H9 (cell line): ENCODE data around the gene ARSG. TPM values are rescaled to one million over a fixed set of nuclear protein-coding genes. Genes with fewer than 3 reads are reported as not detected.
A peak's percentile ranks its signal among the peaks of the same experiment; 100 is the strongest.

Experiments
- DNase-seq: peaks from one replicate; pipeline ENCODE4 v3.0.0-alpha.2; 2017
- H2AFZ ChIP-seq: one replicate; pipeline ENCODE4 v1.6.1; 2013; ENCODE audit warnings: mild to moderate bottlenecking, low read length, control low read depth, moderate library complexity
- H2AK5ac ChIP-seq: 2 replicates; pipeline ENCODE4 v1.6.1; 2013; ENCODE audit warnings: low read length, control low read depth, mixed read lengths; ENCODE audit not compliant: insufficient read length
- H2BK120ac ChIP-seq: one replicate; pipeline ENCODE4 v1.6.1; 2013; ENCODE audit warnings: low read depth, mild to moderate bottlenecking, low read length, control low read depth, inconsistent platforms; ENCODE audit not compliant: poor library complexity, severe bottlenecking
- H2BK12ac ChIP-seq: 2 replicates; pipeline ENCODE4 v1.6.1; 2013; ENCODE audit warnings: low read length, control low read depth, mixed read lengths, low read depth; ENCODE audit not compliant: insufficient read length
- H2BK15ac ChIP-seq: 2 replicates; pipeline ENCODE4 v1.6.1; 2013; ENCODE audit warnings: low read depth, low read length, control low read depth
- H2BK20ac ChIP-seq: one replicate; pipeline ENCODE4 v1.6.1; 2013; ENCODE audit warnings: low read depth, mild to moderate bottlenecking, low read length, control low read depth, inconsistent platforms; ENCODE audit not compliant: poor library complexity, severe bottlenecking
- H2BK5ac ChIP-seq: 2 replicates; pipeline ENCODE4 v1.6.1; 2013; ENCODE audit warnings: low read length, control low read depth, mixed read lengths; ENCODE audit not compliant: insufficient read length
- H3K14ac ChIP-seq: 2 replicates; pipeline ENCODE4 v1.6.1; 2013; ENCODE audit warnings: low read length, control low read depth; ENCODE audit not compliant: insufficient read depth
- H3K18ac ChIP-seq: 2 replicates; pipeline ENCODE4 v1.6.1; 2013; ENCODE audit warnings: low read depth, mild to moderate bottlenecking, mixed read lengths, low read length, control low read depth; ENCODE audit not compliant: insufficient read length
- H3K23ac ChIP-seq: 2 replicates; pipeline ENCODE4 v1.6.1; 2013; ENCODE audit warnings: low read length, control low read depth, mixed read lengths, low read depth; ENCODE audit not compliant: insufficient read length
- H3K23me2 ChIP-seq: 2 replicates; pipeline ENCODE4 v1.6.1; 2013; ENCODE audit warnings: low read depth, mild to moderate bottlenecking, mixed read lengths, low read length, control low read depth; ENCODE audit not compliant: insufficient read length, poor library complexity, severe bottlenecking
- H3K27ac ChIP-seq: 2 replicates; pipeline ENCODE4 v1.5.1; 2013; ENCODE audit warnings: low read length, control low read depth, mixed read lengths, low read depth; ENCODE audit not compliant: insufficient read length
- H3K27me3 ChIP-seq: 2 replicates; pipeline ENCODE4 v1.6.1; 2013; ENCODE audit warnings: low read length, control low read depth, inconsistent platforms; ENCODE audit not compliant: insufficient read depth
- H3K4ac ChIP-seq: 2 replicates; pipeline ENCODE4 v1.6.1; 2013; ENCODE audit warnings: low read depth, mild to moderate bottlenecking, control low read depth, inconsistent platforms, low read length, moderate library complexity
- H3K4me1 ChIP-seq: 2 replicates; pipeline ENCODE4 v1.6.1; 2013; ENCODE audit warnings: low read length, control low read depth, inconsistent platforms; ENCODE audit not compliant: insufficient read depth
- H3K4me2 ChIP-seq: 2 replicates; pipeline ENCODE4 v1.6.1; 2013; ENCODE audit warnings: low read length, control low read depth, mixed read lengths; ENCODE audit not compliant: insufficient read length, insufficient read depth
- H3K56ac ChIP-seq: 2 replicates; pipeline ENCODE4 v1.6.1; 2013; ENCODE audit warnings: low read depth, mild to moderate bottlenecking, mixed read lengths, low read length, control low read depth; ENCODE audit not compliant: insufficient read length
- H3K79me1 ChIP-seq: 2 replicates; pipeline ENCODE4 v1.6.1; 2013; ENCODE audit warnings: low read depth, mild to moderate bottlenecking, moderate library complexity, low read length, control low read depth, inconsistent platforms; ENCODE audit not compliant: insufficient read depth, poor library complexity, severe bottlenecking
- H3K79me2 ChIP-seq: 2 replicates; pipeline ENCODE4 v1.6.1; 2013; ENCODE audit warnings: low read length, control low read depth, inconsistent platforms; ENCODE audit not compliant: insufficient read depth
- H3K9ac ChIP-seq: 2 replicates; pipeline ENCODE4 v1.6.1; 2013; ENCODE audit warnings: low read length, control low read depth, mixed read lengths; ENCODE audit not compliant: insufficient read length; ENCODE audit errors: extremely low read depth
- H3K9me3 ChIP-seq: one replicate; pipeline ENCODE4 v1.6.1; 2013; ENCODE audit warnings: low read depth, low read length, inconsistent platforms; ENCODE audit not compliant: control insufficient read depth
- H3T11ph ChIP-seq: one replicate; pipeline ENCODE4 v1.6.1; 2013; ENCODE audit warnings: mild to moderate bottlenecking, low read length, control low read depth, inconsistent platforms
- H4K20me1 ChIP-seq: one replicate; pipeline ENCODE4 v1.6.1; 2013; ENCODE audit not compliant: control insufficient read depth, insufficient read length, insufficient read depth
- H4K5ac ChIP-seq: 2 replicates; pipeline ENCODE4 v1.6.1; 2013; ENCODE audit warnings: low read depth, mild to moderate bottlenecking, mixed read lengths, low read length, control low read depth; ENCODE audit not compliant: insufficient read length
- H4K8ac ChIP-seq: replicated peaks from 2 replicates; pipeline ENCODE4 v1.6.1; 2013; ENCODE audit warnings: low read length, control low read depth, mixed read lengths, low read depth; ENCODE audit not compliant: insufficient read length
- H4K91ac ChIP-seq: 2 replicates; pipeline ENCODE4 v1.6.1; 2013; ENCODE audit warnings: low read depth, mild to moderate bottlenecking, moderate library complexity, mixed read lengths, low read length, control low read depth; ENCODE audit not compliant: insufficient read length
- H3K27ac Mint-ChIP-seq, 3 experiments: 2 replicates in 2 of 3; 3 replicates in 1 of 3; pipeline ENCODE4 v1.8.0; 2020 to 2021; ENCODE audit warnings: mixed read lengths in 3 of 3, mild to moderate bottlenecking in 1 of 3, moderate library complexity in 1 of 3
- H3K27me3 Mint-ChIP-seq: 2 replicates; pipeline ENCODE4 v1.8.0; 2021; ENCODE audit warnings: low read depth, mild to moderate bottlenecking, moderate library complexity, mixed read lengths
- H3K36me3 Mint-ChIP-seq, 3 experiments: 2 replicates in 2 of 3; 3 replicates in 1 of 3; pipeline ENCODE4 v1.8.0; 2020 to 2021; ENCODE audit warnings: low read depth in 3 of 3, mixed read lengths in 3 of 3; ENCODE audit not compliant: insufficient read depth in 1 of 3
- H3K4me1 Mint-ChIP-seq, 2 experiments: 2 replicates each; pipeline ENCODE4 v1.8.0; 2020; ENCODE audit warnings: mixed read lengths in 2 of 2
- H3K4me3 Mint-ChIP-seq, 2 experiments: 2 replicates in 1 of 2; 3 replicates in 1 of 2; pipeline ENCODE4 v1.8.0; 2020 to 2021; ENCODE audit warnings: mild to moderate bottlenecking in 2 of 2, mixed read lengths in 2 of 2, moderate library complexity in 1 of 2
- H3K9me3 Mint-ChIP-seq, 2 experiments: 2 replicates in 1 of 2; 3 replicates in 1 of 2; pipeline ENCODE4 v1.8.0; 2020; ENCODE audit warnings: mild to moderate bottlenecking in 2 of 2, mixed read lengths in 2 of 2, moderate library complexity in 1 of 2
- CTCF ChIP-seq: fragments of 200-600 bp; sonication (generic); conservative IDR thresholded peaks from 3 replicates; pipeline ENCODE4 v1.8.0; 2021; ENCODE audit warnings: antibody characterized with exemption, mild to moderate bottlenecking
- WGBS: extraction: QIAGEN DNeasy Blood & Tissue Kit; methylation state at CpG from one replicate; pipeline ENCODE4 v1.1.7; 2013; ENCODE audit warnings: missing lambda C conversion rate, low lambda C conversion rate, mixed read lengths; ENCODE audit not compliant: insufficient read length; ENCODE audit errors: extremely low coverage; 5-methylcytosine and 5-hydroxymethylcytosine counted together
- total RNA-seq: library from RNA; stranded (reverse); gene quantifications from 2 replicates; pipeline ENCODE4 v1.2.1, GENCODE V29; 2021

ARSG gene
- total RNA-seq, 1 experiment from 2014 or later = 3.6 TPM

GRCh38 chr17:68445671-68446070 lies 154.4 kb downstream of the ARSG start:
- no peak overlapping the region for H2BK120ac ChIP-seq
- no peaks in the 10 kb centered on the region for H3K79me2 ChIP-seq

More at GRCh38 chr17:68445671-68446070, 154.4 kb downstream of the ARSG start:
- no peak overlapping the region for H4K5ac ChIP-seq
- H3K27me3 ChIP-seq = no peaks in the 10 kb centered on the region; the same call in 1 of the 2 replicates
- H3K79me1 ChIP-seq = no peaks in the 10 kb centered on the region
- H2BK12ac ChIP-seq = no peak overlapping the region
- no peak for DNase-seq
- H3K9me3 ChIP-seq = no peaks in the 10 kb centered on the region
- H3K36me3 Mint-ChIP-seq = peaks cover 13 to 15% (median 14%) of the 10 kb centered on the region in 3 experiments; a peak in 5 of 7 replicates
- H2BK15ac ChIP-seq = no peak overlapping the region
- no peak overlapping the region for H3K4ac ChIP-seq
- no peak overlapping the region for H4K91ac ChIP-seq
- no peak overlapping the region for H4K8ac ChIP-seq
- H3K27ac Mint-ChIP-seq = peak overlapping the region in 1 of 3 experiments; percentile 33; a peak in 3 of 7 replicates
- WGBS = no CpG with 5 or more reads among the region's 8 CpGs
- no peaks in the 10 kb centered on the region for H3K9me3 Mint-ChIP-seq
- no peak overlapping the region for H2BK5ac ChIP-seq
- no peak overlapping the region for H3K9ac ChIP-seq
- H3K27me3 Mint-ChIP-seq = no peaks in the 10 kb centered on the region
- no peak overlapping the region for H3K4me3 Mint-ChIP-seq
- no peaks in the 10 kb centered on the region for H3K4me1 Mint-ChIP-seq
- H3T11ph ChIP-seq = no peak overlapping the region
- no peak overlapping the region for H3K4me2 ChIP-seq
- H3K14ac ChIP-seq = no peak overlapping the region
- no peak for TF ChIP-seq CTCF
- H3K23me2 ChIP-seq = no peaks in the 10 kb centered on the region
- H3K23ac ChIP-seq = no peak overlapping the region
- no peak overlapping the region for H2AK5ac ChIP-seq
- no peak overlapping the region for H2BK20ac ChIP-seq
- H3K56ac ChIP-seq = no peak overlapping the region
- no peak overlapping the region for H3K18ac ChIP-seq
- H3K27ac ChIP-seq = no peak overlapping the region
- H2AFZ ChIP-seq = no peak overlapping the region
- H3K4me1 ChIP-seq = no peaks in the 10 kb centered on the region
- no peaks in the 10 kb centered on the region for H4K20me1 ChIP-seq
